Fibroblast of lung (primary cell): ENCODE data around the gene RNF31.

Source experiments
- CTCF ChIP-seq, 2 donors: IDR thresholded peaks in 1 of 2; conservative IDR thresholded peaks in 1 of 2; 1 replicate in 1 of 2; 2 replicates in 1 of 2; pipeline ENCODE4 v1.5.1; 2011 to 2012; ENCODE audit warnings: low read length in 2 of 2, control low read depth in 1 of 2, inconsistent platforms in 1 of 2, low read depth in 1 of 2, mild to moderate bottlenecking in 1 of 2
- EZH2 ChIP-seq: IDR thresholded peaks from 2 replicates; pipeline ENCODE4 v1.5.1; 2012; ENCODE audit warnings: low read length, control low read depth, mild to moderate bottlenecking; ENCODE audit errors: missing control alignments

- no peak for TF ChIP-seq CTCF (conservative IDR thresholded peaks at IDR 0.05 in 1 of 2, IDR thresholded peaks at IDR 0.05 in 1 of 2; ENCODE audit: low read depth in 1 of 2, low read length in 2 of 2)
- TF ChIP-seq EZH2, result no peak
Observed at GRCh38 chr14:24127673-24128072, 19.6 kb upstream of the RNF31 start.
